Subcutaneous adipose tissue (tissue), 4 donors: Measurements from ENCODE around the gene ACOT9. TPM values are rescaled to one million over a fixed set of nuclear protein-coding genes. Genes with fewer than 3 reads are reported as not detected.

ENCODE experiments used
- CTCF ChIP-seq: fragments of 450-650 bp; IDR thresholded peaks from one replicate; pipeline ENCODE4 v1.5.1; 2016; ENCODE audit warnings: low read depth, mild to moderate bottlenecking, control low read depth, antibody characterized with exemption, moderate library complexity
- total RNA-seq, 4 donors: library from RNA; depleted of rRNA; stranded (reverse); fragments of >200 nt; gene quantifications; one replicate each; pipeline ENCODE4 v1.1.0, GENCODE V29; 2016

ACOT9 gene
- total RNA-seq, 4 donors from 2014 or later: 50.9 to 54.8 (median 51.4) TPM

GRCh38 chrX:23764188-23764984, 21.3 kb upstream of the ACOT9 start:
- TF ChIP-seq CTCF: no peak

DNA sequence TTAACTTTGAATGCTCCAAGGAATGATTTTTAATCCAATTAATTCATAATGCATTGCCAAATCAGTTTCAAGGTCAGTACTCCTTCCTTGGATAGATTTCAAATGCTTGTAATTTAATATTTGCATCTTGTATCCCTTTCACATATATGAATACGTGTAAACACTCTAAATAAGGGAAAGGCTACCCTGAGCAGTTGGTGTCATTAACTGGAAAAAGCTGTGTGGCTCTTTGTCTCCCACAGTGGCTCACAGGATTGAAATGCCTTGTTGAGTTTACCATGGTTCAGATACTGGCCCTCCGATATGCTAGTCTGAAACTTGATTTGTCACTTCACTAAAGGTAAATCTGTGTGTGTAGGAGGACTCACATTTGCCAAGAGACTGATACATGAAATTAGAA, 16.7 kb upstream of the ACOT9 start:
- TF ChIP-seq CTCF: no peak

- TF ChIP-seq CTCF: no peak
Measured at GRCh38 chrX:23756165-23756564, 13.1 kb upstream of the ACOT9 start.

GRCh38 chrX:23754664-23755063, 11.6 kb upstream of the ACOT9 start:
- no peak for TF ChIP-seq CTCF

- no peak for TF ChIP-seq CTCF
Measured at GRCh38 chrX:23752740-23753415, 9.8 kb upstream of the ACOT9 start.

DNA sequence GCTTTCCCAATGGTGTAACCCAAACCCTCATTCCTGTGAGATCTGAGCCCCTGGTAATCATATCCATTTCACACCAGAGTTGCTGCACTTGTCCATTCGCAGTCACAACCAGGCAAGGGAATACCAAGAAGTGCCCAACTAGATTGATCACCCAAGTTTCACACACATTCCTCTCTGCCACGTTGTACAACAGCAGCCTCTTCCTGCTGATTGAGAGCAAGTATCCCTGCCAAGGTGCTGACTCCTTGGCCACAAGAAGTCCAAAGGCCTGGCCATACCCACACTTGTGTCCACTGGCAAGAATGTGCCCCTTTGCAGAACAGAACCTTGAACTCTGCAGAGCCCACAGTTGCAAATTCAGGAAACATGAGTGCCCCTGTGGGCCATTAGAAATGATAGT, 6.5 kb upstream of the ACOT9 start:
- no peak for TF ChIP-seq CTCF

- TF ChIP-seq CTCF: no peak
Measured at GRCh38 chrX:23749129-23749528, 6.1 kb upstream of the ACOT9 start.
